Ovary (tissue), 9 donors: ENCODE data around the gene SLC26A2. TPM values are rescaled to one million over a fixed set of nuclear protein-coding genes. Genes with fewer than 3 reads are reported as not detected.

Source experiments
- DNase-seq, 5 donors: peaks; one replicate each; pipeline ENCODE4 v3.0.0-alpha.2; 2019 to 2020
- H3K27ac ChIP-seq, 2 donors: fragments of 200-600 bp; one replicate each; pipeline versions ENCODE4 v1.5.1 to v1.8.0; 2019 to 2022
- H3K27me3 ChIP-seq: fragments of 200-600 bp; one replicate; pipeline ENCODE4 v1.8.0; 2022
- H3K36me3 ChIP-seq: fragments of 200-600 bp; sonication (generic); one replicate; pipeline ENCODE4 v1.5.1; 2019
- H3K4me1 ChIP-seq: one replicate; pipeline ENCODE4 v1.8.1; 2013; ENCODE audit warnings: mild to moderate bottlenecking, moderate library complexity; ENCODE audit not compliant: insufficient read depth
- H3K4me3 ChIP-seq: fragments of 200-600 bp; sonication (generic); one replicate; pipeline ENCODE4 v1.5.1; 2017
- H3K9me3 ChIP-seq, 2 donors: fragments of 200-600 bp in 1 of 2; sonication (generic) in 1 of 2; one replicate each; pipeline versions ENCODE4 v1.5.1 to v1.8.1; 2013 to 2019; ENCODE audit warnings: mild to moderate bottlenecking in 1 of 2, moderate library complexity in 1 of 2
- CTCF ChIP-seq, 3 donors: fragments of 450-650 bp in 2 of 3; fragments of 200-600 bp in 1 of 3; IDR thresholded peaks; one replicate each; pipeline versions ENCODE4 v1.5.1 to v1.8.0; 2016 to 2022; ENCODE audit warnings: antibody characterized with exemption in 3 of 3, mild to moderate bottlenecking in 1 of 3
- EP300 ChIP-seq: sonication (generic); formaldehyde crosslinking; IDR thresholded peaks from one replicate; pipeline ENCODE4 v1.6.1; 2017; ENCODE audit warnings: antibody characterized with exemption
- POLR2A ChIP-seq: fragments of 450-650 bp; IDR thresholded peaks from one replicate; pipeline ENCODE4 v1.6.1; 2017; ENCODE audit warnings: antibody characterized with exemption, mild to moderate bottlenecking, moderate library complexity
- WGBS, 3 donors: extraction: QIAGEN DNeasy Blood & Tissue Kit in 1 of 3; methylation state at CpG; one replicate each; pipeline versions ENCODE4 v1.1.5 to v1.1.7; 2013 to 2017; 5-methylcytosine and 5-hydroxymethylcytosine counted together
- intact Hi-C, 4 donors: fragments of 100-400 bp; cut with DNase I; formaldehyde crosslinking; loops; one replicate each; pipeline versions ENCODE4 v1.11.0 to v1.15.1; 2022 to 2023
- polyA plus RNA-seq, 2 donors: library from polyadenylated mRNA; stranded (reverse); fragments of 200-250 nt in 1 of 2; fragments of 350-450 nt in 1 of 2; fragmentation: Illumina TruSeq in 1 of 2; extraction: RNeasy Lipid Tissue Mini Kit (QIAGEN cat#74804) in 1 of 2; gene quantifications; one replicate each; pipeline ENCODE4 v1.2.3, GENCODE V29; 2013 to 2014
- total RNA-seq, 7 donors: library from RNA; depleted of rRNA in 2 of 7; stranded (reverse); fragments of >200 nt in 2 of 7; fragmentation: NEBNext Ultra II Directional in 3 of 7; extraction: Animal tissue kit (Norgen Biotek cat#: 25700) in 3 of 7; gene quantifications; one replicate each; pipeline versions ENCODE4 v1.1.0 to v1.2.4, GENCODE V29; 2016 to 2023
- donor health status: DM: no; HTN: no; CAD: no; lungs with moderate emphysema.
- donor health status: DM: no; HTN: no; CAD: no.
- donor health status: Bipolar disorder and iron deficiency.
- donor health status: DM: yes; HTN: yes; CAD: no.
- donor health status: DM: no; HTN: no; CAD: no.
- donor health status: DM: yes; HTN: yes; CAD: no.

SLC26A2 gene
- total and polyA plus RNA-seq, 9 donors = 4.4 to 19.0 (median 13.3) TPM

GRCh38 chr5:149946118-149946517 is 14.4 kb upstream of the SLC26A2 start:
- Histone ChIP-seq H3K4me3 (no peak overlapping the region), H3K36me3 (no peaks in the 10 kb centered on the region), H3K4me1 (no peaks in the 10 kb centered on the region), H3K9me3 (no peaks in the 10 kb centered on the region), H3K27me3 (no peaks in the 10 kb centered on the region), H3K27ac (no peak overlapping the region)
- no peak for TF ChIP-seq POLR2A
- TF ChIP-seq EP300 = no peak
- no peak for TF ChIP-seq CTCF (IDR thresholded peaks at IDR 0.05)
- DNase-seq = no peak
- 78 to 89% (median 86%) methylated on average over 3 of the region's 3 CpGs for WGBS, 3 donors
- intact Hi-C loops = no loop called here

- TF ChIP-seq POLR2A (no peak), EP300 (no peak), CTCF (IDR thresholded peaks at IDR 0.05) (no peak)
- 80 to 83% (median 82%) methylated on average over 5 of the region's 5 CpGs for WGBS, 3 donors
Measured at GRCh38 chr5:149948993-149949392, 11.6 kb upstream of the SLC26A2 start.

GRCh38 chr5:149951138-149951749 is 9.3 kb upstream of the SLC26A2 start:
- no peaks in the 10 kb centered on the region for H3K36me3 ChIP-seq
- intact Hi-C loops = no loop called here
- H3K9me3 ChIP-seq = no peaks in the 10 kb centered on the region
- whole genome bisulfite sequencing, 3 donors = 70 to 84% (median 84%) methylated on average over 6 of the region's 6 CpGs
- H3K27ac ChIP-seq = no peak overlapping the region
- no peaks in the 10 kb centered on the region for H3K27me3 ChIP-seq
- TF ChIP-seq POLR2A = no peak
- TF ChIP-seq CTCF (IDR thresholded peaks at IDR 0.05) = no peak
- no peak for TF ChIP-seq EP300
- H3K4me3 ChIP-seq = no peak overlapping the region
- no peaks in the 10 kb centered on the region for H3K4me1 ChIP-seq
- DNase-seq = no peak

More at GRCh38 chr5:149948993-149949392, 11.6 kb upstream of the SLC26A2 start:
- Histone ChIP-seq H3K9me3 (no peaks in the 10 kb centered on the region), H3K27me3 (no peaks in the 10 kb centered on the region), H3K4me3 (no peak overlapping the region), H3K36me3 (no peaks in the 10 kb centered on the region), H3K27ac (no peak overlapping the region), H3K4me1 (no peaks in the 10 kb centered on the region)
- no peak for DNase-seq
- intact Hi-C loops = no loop called here

- no peaks in the 10 kb centered on the region for H3K27me3 ChIP-seq
- TF ChIP-seq CTCF (IDR thresholded peaks at IDR 0.05) (no peak), POLR2A (no peak), EP300 (no peak)
- no peak overlapping the region for H3K27ac ChIP-seq
- WGBS, 3 donors = 77 to 83% (median 79%) methylated on average over 9 of the region's 9 CpGs
- H3K9me3 ChIP-seq = no peaks in the 10 kb centered on the region
- intact Hi-C loops = no loop called here
- H3K4me3 ChIP-seq = no peak overlapping the region
- DNase-seq = no peak
- no peaks in the 10 kb centered on the region for H3K4me1 ChIP-seq
- H3K36me3 ChIP-seq = no peaks in the 10 kb centered on the region
Measured at GRCh38 chr5:149953436-149954121, 7.0 kb upstream of the SLC26A2 start.
